ENCODE results near the gene NUP107. TPM values are rescaled to one million over a fixed set of nuclear protein-coding genes. Genes with fewer than 3 reads are reported as not detected.

Gene NUP107
- total RNA-seq, 1 experiment from 2014 or later: 82.3 TPM

Other genes starting within 250 kb of the NUP107 start
- 328 TPM for gene RAP1B, start 76.1 kb upstream of the NUP107 start, total RNA-seq (2021; ENCODE audit: unreplicated experiment)
- 15.9 TPM for gene SLC35E3, start 59.2 kb downstream of the NUP107 start, total RNA-seq (2021; ENCODE audit: unreplicated experiment)
- 101 TPM for gene MDM2, start 121.2 kb downstream of the NUP107 start, total RNA-seq (2021; ENCODE audit: unreplicated experiment)
- 11.2 TPM for gene CPM, start 246.2 kb downstream of the NUP107 start, total RNA-seq (2021; ENCODE audit: unreplicated experiment)